Activated naive CD4-positive, alpha-beta T cell treated with anti-CD3 and anti-CD28 coated beads, Interleukin-2, amount 50 U/mL, for 72 hours (primary cell): ENCODE results near the gene PFDN1. TPM values are rescaled to one million over a fixed set of nuclear protein-coding genes. Genes with fewer than 3 reads are reported as not detected.

Experiments used
- ATAC-seq, 2 donors: fragments of 150-1000 bp; cut with Tn5 transposase; 2 replicates each; pipeline ENCODE4 v1.10.0; 2021; ENCODE audit warnings: mild to moderate bottlenecking in 2 of 2, moderate library complexity in 2 of 2
- DNase-seq, 2 donors: peaks; one replicate each; pipeline ENCODE4 v3.0.0; 2021 to 2022; ENCODE audit warnings: low spot score in 2 of 2
- H3K27ac Mint-ChIP-seq, 2 donors: one replicate each; pipeline ENCODE4 v1.8.0; 2022; ENCODE audit warnings: mild to moderate bottlenecking in 2 of 2, mixed read lengths in 2 of 2
- H3K36me3 Mint-ChIP-seq, 2 donors: one replicate each; pipeline ENCODE4 v1.8.0; 2022; ENCODE audit warnings: mixed read lengths in 2 of 2
- H3K9me3 Mint-ChIP-seq, 2 donors: one replicate each; pipeline ENCODE4 v1.8.0; 2022; ENCODE audit warnings: mixed read lengths in 2 of 2
- total RNA-seq, 2 donors: library from RNA; stranded (reverse); gene quantifications; one replicate each; pipeline ENCODE4 v1.2.3, GENCODE V29; 2022

Gene PFDN1
- total RNA-seq, 2 donors from 2014 or later: 45.4 to 66.4 TPM

GRCh38 chr5:140338336-140338735 is 35.4 kb upstream of the PFDN1 start:
- no peak overlapping the region for H3K27ac Mint-ChIP-seq
- peaks cover 15 to 33% of the 10 kb centered on the region in 2 donors for H3K36me3 Mint-ChIP-seq
- H3K9me3 Mint-ChIP-seq: peaks cover 0 to 5% of the 10 kb centered on the region in 2 donors

GRCh38 chr5:140337880-140338279 is 35.0 kb upstream of the PFDN1 start:
- ATAC-seq (no peak), DNase-seq (no peak)
- Mint-ChIP-seq H3K27ac (peak overlapping the region in 1 of 2 donors; percentile 53), H3K9me3 (peaks cover 0 to 5% of the 10 kb centered on the region in 2 donors), H3K36me3 (peaks cover 15 to 29% of the 10 kb centered on the region in 2 donors)

More at GRCh38 chr5:140338336-140338735, 35.4 kb upstream of the PFDN1 start:
- ATAC-seq: no peak
- DNase-seq: no peak

- peak overlapping the region in 1 of 2 donors; percentile 1 for H3K27ac Mint-ChIP-seq
- DNase-seq: no peak
- H3K36me3 Mint-ChIP-seq: peaks cover 1 to 17% of the 10 kb centered on the region in 2 donors
- no peaks in the 10 kb centered on the region for H3K9me3 Mint-ChIP-seq
- ATAC-seq: no peak
Measured at GRCh38 chr5:140336388-140336787, 33.5 kb upstream of the PFDN1 start.

- no peak overlapping the region for H3K27ac Mint-ChIP-seq
- DNase-seq (no peak), ATAC-seq (no peak)
- H3K9me3 Mint-ChIP-seq: no peaks in the 10 kb centered on the region
- peaks cover 0 to 9% of the 10 kb centered on the region in 2 donors for H3K36me3 Mint-ChIP-seq
Measured at GRCh38 chr5:140331638-140332037, 28.7 kb upstream of the PFDN1 start.

GRCh38 chr5:140329739-140330481 is 27.0 kb upstream of the PFDN1 start:
- Mint-ChIP-seq H3K9me3 (no peaks in the 10 kb centered on the region), H3K27ac (no peak overlapping the region), H3K36me3 (peaks cover 0 to 5% of the 10 kb centered on the region in 2 donors)
- ATAC-seq: no peak
- no peak for DNase-seq

- Mint-ChIP-seq H3K36me3 (no peaks in the 10 kb centered on the region), H3K9me3 (no peaks in the 10 kb centered on the region), H3K27ac (no peak overlapping the region)
- no peak for DNase-seq
- ATAC-seq: no peak
Measured at GRCh38 chr5:140328036-140328764, 25.3 kb upstream of the PFDN1 start.

GRCh38 chr5:140327589-140327988 is 24.7 kb upstream of the PFDN1 start:
- no peaks in the 10 kb centered on the region for H3K9me3 Mint-ChIP-seq
- DNase-seq (no peak), ATAC-seq (no peak)
- no peaks in the 10 kb centered on the region for H3K36me3 Mint-ChIP-seq
- H3K27ac Mint-ChIP-seq: no peak overlapping the region

GRCh38 chr5:140325486-140325885 is 22.6 kb upstream of the PFDN1 start:
- H3K36me3 Mint-ChIP-seq: no peaks in the 10 kb centered on the region
- H3K27ac Mint-ChIP-seq: no peak overlapping the region

GRCh38 chr5:140324617-140325241 is 21.8 kb upstream of the PFDN1 start:
- Mint-ChIP-seq H3K9me3 (peaks cover 0 to 9% of the 10 kb centered on the region in 2 donors), H3K27ac (peak overlapping the region in 1 of 2 donors; percentile 39), H3K36me3 (no peaks in the 10 kb centered on the region)
- no peak for ATAC-seq
- DNase-seq: no peak

More at GRCh38 chr5:140325486-140325885, 22.6 kb upstream of the PFDN1 start:
- ATAC-seq (no peak), DNase-seq (no peak)
- peaks cover 0 to 9% of the 10 kb centered on the region in 2 donors for H3K9me3 Mint-ChIP-seq

- Mint-ChIP-seq H3K36me3 (no peaks in the 10 kb centered on the region), H3K27ac (no peak overlapping the region)
- DNase-seq: no peak
Measured at GRCh38 chr5:140324041-140324600, 21.2 kb upstream of the PFDN1 start.

GRCh38 chr5:140322751-140323731 is 20.1 kb upstream of the PFDN1 start:
- Mint-ChIP-seq H3K36me3 (no peaks in the 10 kb centered on the region), H3K9me3 (peaks cover 0 to 9% of the 10 kb centered on the region in 2 donors), H3K27ac (peak overlapping the region in 1 of 2 donors; percentile 17)
- no peak for DNase-seq
- ATAC-seq: no peak

More at GRCh38 chr5:140324041-140324600, 21.2 kb upstream of the PFDN1 start:
- ATAC-seq: no peak
- H3K9me3 Mint-ChIP-seq: peaks cover 0 to 9% of the 10 kb centered on the region in 2 donors

- H3K9me3 Mint-ChIP-seq: peaks cover 0 to 9% of the 10 kb centered on the region in 2 donors
- no peak for DNase-seq
- no peak overlapping the region for H3K27ac Mint-ChIP-seq
- no peaks in the 10 kb centered on the region for H3K36me3 Mint-ChIP-seq
- no peak for ATAC-seq
Measured at GRCh38 chr5:140321796-140322195, 18.9 kb upstream of the PFDN1 start.

- ATAC-seq (no peak), DNase-seq (no peak)
- Mint-ChIP-seq H3K27ac (peak overlapping the region in 1 of 2 donors; percentile 35), H3K9me3 (peaks cover 0 to 9% of the 10 kb centered on the region in 2 donors), H3K36me3 (no peaks in the 10 kb centered on the region)
Measured at GRCh38 chr5:140319833-140320232, 16.9 kb upstream of the PFDN1 start.

GRCh38 chr5:140318792-140319191 is 15.9 kb upstream of the PFDN1 start:
- ATAC-seq: no peak
- H3K36me3 Mint-ChIP-seq: no peaks in the 10 kb centered on the region
- H3K27ac Mint-ChIP-seq: no peak overlapping the region
- no peak for DNase-seq
- peaks cover 0 to 9% of the 10 kb centered on the region in 2 donors for H3K9me3 Mint-ChIP-seq

- Mint-ChIP-seq H3K27ac (no peak overlapping the region), H3K36me3 (no peaks in the 10 kb centered on the region), H3K9me3 (peaks cover 0 to 9% of the 10 kb centered on the region in 2 donors)
- DNase-seq: no peak
- ATAC-seq: no peak
Measured at GRCh38 chr5:140317859-140318258, 15.0 kb upstream of the PFDN1 start.

GRCh38 chr5:140312791-140313189 is 9.9 kb upstream of the PFDN1 start:
- DNase-seq: no peak
- Mint-ChIP-seq H3K36me3 (no peaks in the 10 kb centered on the region), H3K27ac (no peak overlapping the region), H3K9me3 (no peaks in the 10 kb centered on the region)
- no peak for ATAC-seq
